Heart right ventricle (tissue), 16 donors: ENCODE data around the gene UBE2L3. TPM values are rescaled to one million over a fixed set of nuclear protein-coding genes. Genes with fewer than 3 reads are reported as not detected.

Source experiments
- ATAC-seq, 8 donors: fragments of 200-7000 bp; cut with Tn5 transposase; one replicate each; pipeline ENCODE4 v1.9.1; 2020; ENCODE audit warnings: mild to moderate bottlenecking in 8 of 8, moderate library complexity in 8 of 8, moderate number of reproducible peaks in 1 of 8
- DNase-seq, 2 donors: peaks; one replicate each; pipeline ENCODE4 v3.0.0-alpha.2; 2020
- H3K27ac ChIP-seq, 10 donors: fragments of 200-600 bp; sonication (generic) in 2 of 10; one replicate each; pipeline versions ENCODE4 v1.5.0 to v1.8.0; 2020 to 2022; ENCODE audit warnings: mild to moderate bottlenecking in 3 of 10
- H3K27me3 ChIP-seq, 7 donors: fragments of 200-600 bp; one replicate each; pipeline ENCODE4 v1.8.0; 2021 to 2022; ENCODE audit warnings: mild to moderate bottlenecking in 2 of 7
- H3K36me3 ChIP-seq, 9 donors: fragments of 200-600 bp; sonication (generic) in 1 of 9; one replicate each; pipeline versions ENCODE4 v1.5.0 to v1.8.0; 2020 to 2022; ENCODE audit warnings: mild to moderate bottlenecking in 2 of 9
- H3K4me1 ChIP-seq, 9 donors: fragments of 200-600 bp; sonication (generic) in 1 of 9; one replicate each; pipeline versions ENCODE4 v1.5.0 to v1.8.0; 2020 to 2022; ENCODE audit warnings: mild to moderate bottlenecking in 4 of 9
- H3K4me3 ChIP-seq, 10 donors: fragments of 200-600 bp; sonication (generic) in 2 of 10; one replicate each; pipeline versions ENCODE4 v1.5.0 to v1.8.0; 2020 to 2022; ENCODE audit warnings: mild to moderate bottlenecking in 7 of 10, moderate library complexity in 2 of 10
- H3K9me3 ChIP-seq, 11 donors: fragments of 200-600 bp in 10 of 11; sonication (generic) in 2 of 11; one replicate each; pipeline versions ENCODE4 v1.5.0 to v1.8.0; 2013 to 2022; ENCODE audit warnings: mild to moderate bottlenecking in 2 of 11, control low read depth in 1 of 11, moderate library complexity in 1 of 11
- CTCF ChIP-seq, 9 donors: fragments of 200-600 bp; sonication (generic) in 2 of 9; IDR thresholded peaks; one replicate each; pipeline versions ENCODE4 v1.5.0 to v1.8.0; 2021 to 2022; ENCODE audit warnings: antibody characterized with exemption in 9 of 9, mild to moderate bottlenecking in 5 of 9, moderate library complexity in 1 of 9
- WGBS, 2 donors: extraction: QIAGEN DNeasy Blood & Tissue Kit; methylation state at CpG; one replicate each; pipeline ENCODE4 v1.1.7; 2013; ENCODE audit warnings: inconsistent platforms in 1 of 2; 5-methylcytosine and 5-hydroxymethylcytosine counted together
- intact Hi-C, 10 donors: fragments of 100-400 bp; cut with DNase I; formaldehyde crosslinking; loops; one replicate each; pipeline versions ENCODE4 v1.11.1 to v1.14.2; 2022
- polyA plus RNA-seq, 2 donors: library from polyadenylated mRNA; stranded (reverse); fragments of 200-250 nt; gene quantifications; one replicate each; pipeline ENCODE4 v1.2.3, GENCODE V29; 2013
- total RNA-seq, 10 donors: library from RNA; stranded (reverse); fragmentation: NEBNext Ultra II Directional in 3 of 10; extraction: Animal tissue kit (Norgen Biotek cat#: 25700) in 3 of 10; gene quantifications; one replicate each; pipeline versions ENCODE4 v1.2.1 to v1.2.4, GENCODE V29; 2021 to 2023
- donor health status: Arrhythmogenic right ventricular cardiomyopathy.
- donor health status: ischemic (EF 13 %, LVEDD 7.1; RV severe dilation, severe dysfunction).
- donor health status: healthy with polysubstance abuse.
- donor health status: DM: no; HTN: yes; CAD: no.
- donor health status: DM: no; HTN: no; CAD: no.
- donor health status: ischemic (EF 25% LVEDD 6.9; RV normal size, moderate dysfunction).
- donor health status: ischemic (EF 25% LVEDD 5.7; RV mildly dilated, moderate dysfunction).
- donor health status: healthy.
- donor health status: DM: yes; HTN: yes; CAD: no.
- donor health status: Ischemic cardiomyopathy.
- donor health status: ischemic (EF 35%, LVEDD 5.7; RV mildly dilated, moderate dysfunction).
- donor health status: nonischemic (EF 11% LVEDD 7.7; RV severe dilation, severe dysfunction).
- donor health status: DM: yes; HTN: yes; CAD: no.
- donor health status: PGD.
- donor health status: ischemic (EF 29% LVEDD 5.4; RV normal size, mild dysfunction).
- donor health status: nonischemic (EF 23%, LVEDD 6.1; RV moderate dilation, normal function).

UBE2L3 gene
- total and polyA plus RNA-seq, 12 donors: 43.1 to 63.6 (median 50.1) TPM

GRCh38 chr22:21650280-21650679, 82.8 kb downstream of the UBE2L3 start:
- 95 to 96% methylated on average over 7 of the region's 7 CpGs for WGBS, 2 donors
- no peak for DNase-seq
- TF ChIP-seq CTCF (IDR thresholded peaks at IDR 0.05): no peak
- no peaks in the 10 kb centered on the region for H3K9me3 ChIP-seq
- H3K27ac ChIP-seq: no peak overlapping the region
- H3K4me1 ChIP-seq: peaks cover 5 to 36% (median 25%) of the 10 kb centered on the region in 9 donors
- no peak overlapping the region for H3K4me3 ChIP-seq
- ATAC-seq: no peak
- H3K36me3 ChIP-seq: peaks cover 0 to 27% (median 0%) of the 10 kb centered on the region in 9 donors
- intact Hi-C loops: no loop called here
- H3K27me3 ChIP-seq: no peaks in the 10 kb centered on the region

- peak in 6 of 8 donors; percentile 18 to 38 (median 28) for ATAC-seq
- Histone ChIP-seq H3K27me3 (no peaks in the 10 kb centered on the region), H3K36me3 (peaks cover 0 to 23% (median 0%) of the 10 kb centered on the region in 9 donors), H3K4me1 (peaks cover 5 to 36% (median 25%) of the 10 kb centered on the region in 9 donors), H3K9me3 (no peaks in the 10 kb centered on the region), H3K4me3 (peak overlapping the region in 8 of 10 donors; percentile 45 to 73 (median 59)), H3K27ac (peak overlapping the region in 2 of 10 donors; percentile 52 to 65)
- WGBS, 2 donors: 11 to 13% methylated on average over 6 of the region's 6 CpGs
- no peak for DNase-seq
- intact Hi-C loops: no loop called here
- no peak for TF ChIP-seq CTCF (IDR thresholded peaks at IDR 0.05)
Measured at GRCh38 chr22:21650823-21651520, 83.5 kb downstream of the UBE2L3 start.

- no peak for TF ChIP-seq CTCF (IDR thresholded peaks at IDR 0.05)
- WGBS, 2 donors: 1% methylated on average over 29 of the region's 29 CpGs
- Histone ChIP-seq H3K4me3 (peak overlapping the region; percentile 32 to 73 (median 58)), H3K27me3 (no peaks in the 10 kb centered on the region), H3K9me3 (no peaks in the 10 kb centered on the region), H3K36me3 (peaks cover 0 to 19% (median 0%) of the 10 kb centered on the region in 9 donors), H3K27ac (peak overlapping the region in 3 of 10 donors; percentile 5 to 65 (median 52)), H3K4me1 (peaks cover 5 to 33% (median 22%) of the 10 kb centered on the region in 9 donors)
- intact Hi-C loops: no loop called here
- ATAC-seq (peak; percentile 2 to 21 (median 8)), DNase-seq (no peak)
Measured at GRCh38 chr22:21651521-21652009, 84.1 kb downstream of the UBE2L3 start.

GRCh38 chr22:21652010-21652546, 84.6 kb downstream of the UBE2L3 start:
- WGBS, 2 donors: 0% methylated on average over 44 of the region's 44 CpGs
- Histone ChIP-seq H3K27ac (peak overlapping the region in 4 of 10 donors; percentile 5 to 65 (median 48)), H3K9me3 (no peaks in the 10 kb centered on the region), H3K36me3 (peaks cover 0 to 19% (median 0%) of the 10 kb centered on the region in 9 donors), H3K4me1 (peaks cover 5 to 33% (median 22%) of the 10 kb centered on the region in 9 donors), H3K27me3 (peaks cover 0 to 3% (median 0%) of the 10 kb centered on the region in 7 donors), H3K4me3 (peak overlapping the region; percentile 32 to 73 (median 58))
- no peak for TF ChIP-seq CTCF (IDR thresholded peaks at IDR 0.05)
- intact Hi-C loops: no loop called here
- peak; percentile 85 to 90 for DNase-seq
- peak; percentile 88 to 97 (median 94) for ATAC-seq
